Measurements from ENCODE around the gene MUC20.
"Not testable (repeated sequence)": the region's sequence is repeated elsewhere in the genome, so short reads cannot be mapped to it uniquely, and the experiment has no call there.

The MUC20 gene

DNA sequence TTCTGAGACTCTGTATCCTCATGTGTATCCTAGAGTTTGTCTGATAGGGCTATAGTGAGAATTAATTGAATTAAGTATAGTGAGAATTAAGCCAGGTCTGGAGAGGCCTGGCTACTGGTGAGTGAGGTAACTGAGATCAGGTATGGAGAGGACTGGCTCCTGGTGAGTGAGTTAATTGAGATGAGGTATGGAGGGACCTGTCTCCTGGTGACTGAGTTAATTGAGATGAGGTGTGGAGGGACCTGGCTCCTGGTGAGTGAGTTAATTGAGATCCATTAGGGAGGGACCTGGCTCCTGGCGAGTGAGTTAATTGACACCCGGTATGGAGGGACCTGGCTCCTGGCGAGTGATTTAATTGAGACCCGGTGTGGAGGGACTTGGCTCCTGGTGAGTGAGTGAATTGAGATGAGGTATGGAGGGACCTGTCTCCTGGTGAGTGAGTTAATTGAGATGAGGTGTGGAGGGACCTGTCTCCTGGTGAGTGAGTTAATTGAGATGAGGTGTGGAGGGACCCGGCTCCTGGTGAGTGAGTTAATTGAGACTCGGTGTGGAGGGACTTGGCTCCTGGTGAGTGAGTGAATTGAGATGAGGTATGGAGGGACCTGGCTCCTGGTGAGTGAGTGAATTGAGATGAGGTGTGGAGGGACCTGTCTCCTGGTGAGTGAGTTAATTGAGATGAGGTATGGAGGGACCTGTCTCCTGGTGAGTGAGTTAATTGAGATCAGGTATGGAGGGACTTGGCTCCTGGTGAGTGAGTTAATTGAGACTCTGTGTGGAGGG lies 10.5 kb upstream of the MUC20 start:
- DNase-seq (ENCODE audit: low read depth) = not testable (repeated sequence)

- not testable (repeated sequence) for DNase-seq (ENCODE audit: low read depth)
Measured at GRCh38 chr3:195711091-195711812, 9.5 kb upstream of the MUC20 start.

DNA sequence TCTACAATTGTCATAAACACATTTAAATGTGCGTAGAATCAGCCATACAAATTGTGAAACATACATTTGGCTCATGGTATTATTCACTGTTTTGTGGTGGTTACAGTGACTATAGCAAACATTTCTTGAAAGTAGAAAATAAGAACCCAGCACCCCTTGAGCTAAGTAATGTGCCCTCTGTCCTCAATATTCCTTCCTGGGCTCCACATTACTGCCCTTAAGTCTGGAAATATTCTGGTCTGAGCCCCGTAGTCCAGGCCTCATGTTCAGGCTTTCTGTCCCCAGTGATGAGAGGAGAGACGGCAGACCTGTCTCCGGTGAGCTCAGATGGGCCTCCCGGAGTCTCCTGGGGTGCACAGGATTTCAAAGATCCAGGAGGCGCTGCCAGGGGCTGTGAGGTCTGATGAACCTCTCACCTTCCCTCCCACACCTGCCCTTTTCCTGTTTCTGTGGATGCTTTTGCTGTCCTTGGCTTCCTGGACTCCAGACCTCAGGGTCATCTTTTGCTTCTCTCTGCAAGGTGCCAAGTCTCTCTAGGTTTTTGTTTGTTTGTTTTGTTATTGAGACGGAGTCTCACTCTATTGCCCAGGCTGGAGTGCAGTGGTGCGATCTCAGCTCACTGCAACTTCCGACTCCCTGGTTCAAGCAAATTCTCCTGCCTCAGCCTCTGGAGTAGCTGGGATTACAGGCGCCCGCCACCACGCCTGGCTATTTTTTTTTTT lies 8.8 kb upstream of the MUC20 start:
- DNase-seq (ENCODE audit: low read depth) = no peak

- not testable (repeated sequence) for DNase-seq (ENCODE audit: low read depth)
Measured at GRCh38 chr3:195712535-195712910, 8.3 kb upstream of the MUC20 start.

GRCh38 chr3:195713150-195713549 lies 7.6 kb upstream of the MUC20 start:
- DNase-seq (ENCODE audit: low read depth) = not testable (repeated sequence)

DNA sequence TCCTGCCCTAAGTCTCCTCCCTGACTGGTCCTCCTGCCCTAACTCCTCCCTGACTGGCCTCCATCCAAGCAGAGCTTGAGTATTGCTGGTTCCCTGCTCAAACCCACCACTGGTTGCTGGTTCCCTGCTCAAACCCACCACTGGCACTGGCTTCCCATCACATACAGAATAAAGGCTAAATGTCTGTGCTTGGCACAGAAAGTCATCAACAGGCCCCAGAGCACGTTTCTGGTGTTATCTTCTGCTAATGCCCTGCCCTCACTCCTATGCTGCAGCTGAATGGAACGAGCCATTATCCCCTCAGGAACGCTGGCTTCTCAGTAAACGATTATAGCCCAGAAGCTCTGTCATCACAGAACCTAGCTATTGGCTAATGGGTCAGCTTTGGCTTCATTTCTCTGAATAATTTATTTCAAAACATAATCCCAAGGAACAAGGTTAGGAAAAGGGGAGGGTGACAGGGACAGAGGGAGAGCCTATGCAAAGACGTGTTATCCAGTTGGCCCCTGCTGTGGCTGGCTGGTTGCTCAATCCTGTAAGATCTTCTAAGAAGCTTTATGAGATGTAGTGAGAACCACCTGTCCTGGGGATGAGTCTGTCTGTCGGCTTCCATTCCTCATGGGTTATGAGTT lies 6.3 kb upstream of the MUC20 start:
- DNase-seq (ENCODE audit: low read depth) = no peak

GRCh38 chr3:195715134-195715533 lies 5.6 kb upstream of the MUC20 start:
- no peak for DNase-seq (ENCODE audit: low read depth)

GRCh38 chr3:195715583-195716266 lies 5.1 kb upstream of the MUC20 start:
- DNase-seq (ENCODE audit: low read depth) = no peak

DNA sequence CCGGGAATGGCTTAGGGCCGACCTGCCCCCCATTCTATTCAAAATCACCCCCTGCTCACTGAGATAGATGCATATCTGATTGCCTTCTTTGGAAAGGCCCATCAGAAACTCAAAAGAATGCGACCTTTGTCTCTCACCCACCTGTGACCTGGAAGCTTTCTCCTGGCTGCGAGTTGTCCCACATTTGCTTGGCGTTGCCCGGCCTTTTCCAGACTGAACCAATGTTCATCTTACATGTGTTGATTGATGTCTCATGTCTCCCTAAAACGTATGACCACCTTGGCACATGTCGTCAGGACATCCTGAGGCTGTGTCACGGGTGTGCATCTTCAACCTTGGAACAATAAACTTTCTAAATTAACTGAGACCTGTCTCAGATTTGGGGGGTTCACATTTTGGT lies 3.4 kb upstream of the MUC20 start:
- DNase-seq (ENCODE audit: low read depth) = no peak

DNA sequence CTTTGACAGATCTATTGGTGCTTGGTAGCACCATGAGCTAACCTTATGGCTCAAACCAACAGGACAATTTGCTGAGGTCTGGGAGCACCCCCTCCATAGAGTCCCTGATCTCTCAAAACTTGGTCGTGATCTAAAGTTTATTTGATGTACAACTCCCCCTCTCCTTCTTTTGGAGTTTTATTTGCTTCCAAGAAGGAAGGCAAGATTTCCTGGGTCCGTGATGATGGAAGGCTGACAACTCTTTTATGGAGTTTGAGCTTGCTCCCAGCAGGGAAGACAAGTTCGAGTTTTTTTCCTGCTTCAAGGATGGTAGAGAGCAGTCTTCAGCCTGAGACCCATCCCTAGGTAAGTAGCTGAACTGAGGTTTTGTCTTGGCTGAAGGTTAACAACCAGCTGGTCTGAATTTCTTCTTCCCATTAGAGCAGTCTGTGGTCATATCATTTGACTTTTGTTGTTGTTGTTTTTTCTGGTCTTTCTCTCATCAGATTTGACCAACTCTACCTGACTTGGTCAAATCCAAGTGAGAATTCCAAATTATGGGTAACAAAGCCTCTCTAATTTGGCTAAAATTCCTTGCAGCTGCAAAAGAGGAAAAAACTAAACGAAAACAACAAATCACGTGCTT lies 2.8 kb upstream of the MUC20 start:
- no peak for DNase-seq (ENCODE audit: low read depth)

DNA sequence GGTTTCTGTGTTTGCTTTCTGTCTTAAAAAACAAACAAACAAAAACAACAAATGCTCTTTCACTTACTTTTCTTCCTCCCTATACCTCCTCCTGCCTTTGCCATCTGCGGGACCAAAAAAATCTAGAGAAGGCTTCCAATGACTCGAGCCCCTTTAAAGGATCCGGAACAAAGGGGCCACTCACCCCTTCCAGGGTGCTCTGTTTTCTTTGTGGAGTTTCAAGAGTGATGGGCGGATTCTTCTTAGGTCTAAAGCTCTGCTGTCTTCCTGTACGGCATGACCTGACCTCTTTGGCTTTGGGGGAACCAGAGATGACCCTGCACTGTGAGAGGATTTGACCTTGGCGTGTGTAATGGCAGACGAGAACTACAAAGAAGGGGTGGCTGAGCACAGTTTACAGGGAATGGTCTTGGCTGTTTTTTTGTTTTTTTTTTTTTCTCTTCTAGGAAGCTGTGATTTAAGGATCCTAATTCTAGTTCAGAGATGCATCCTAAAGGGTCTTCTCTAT lies 2.2 kb upstream of the MUC20 start:
- no peak for DNase-seq (ENCODE audit: low read depth)

DNA sequence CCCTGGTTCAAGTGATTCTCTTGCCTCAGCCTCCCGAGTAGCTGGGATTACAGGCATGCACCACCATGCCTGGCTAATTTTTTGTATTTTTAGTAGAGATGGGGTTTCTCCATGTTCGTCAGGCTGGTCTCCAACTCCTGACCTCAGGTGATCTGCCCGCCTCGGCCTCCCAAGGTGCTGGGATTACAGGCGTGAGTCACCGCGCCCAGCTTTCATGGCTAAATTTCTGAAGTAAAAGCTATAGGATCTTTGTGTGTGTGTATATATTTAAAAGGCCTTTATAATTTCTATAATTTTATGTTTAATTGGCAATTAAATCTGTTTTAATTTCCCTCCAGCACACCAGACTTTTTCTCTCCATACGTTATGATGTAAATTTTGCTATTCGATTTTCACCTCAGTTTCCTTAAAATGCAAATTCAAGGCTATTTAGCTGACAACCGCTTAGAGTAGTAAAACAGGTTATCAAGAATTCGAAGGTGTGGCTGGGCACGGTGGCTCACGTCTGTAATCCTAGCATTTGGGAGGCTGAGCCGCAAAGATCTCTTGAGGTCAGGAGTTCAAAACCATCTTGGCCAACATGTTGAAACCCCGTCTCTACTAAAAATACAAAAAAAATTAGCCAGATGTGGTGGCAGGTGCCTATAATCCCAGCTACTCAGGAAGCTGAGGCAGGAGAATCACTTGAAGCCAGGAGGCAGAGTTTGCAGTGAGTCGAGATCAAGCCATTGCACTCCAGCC lies 1.1 kb upstream of the MUC20 start:
- not testable (repeated sequence) for DNase-seq (ENCODE audit: low read depth)

DNA sequence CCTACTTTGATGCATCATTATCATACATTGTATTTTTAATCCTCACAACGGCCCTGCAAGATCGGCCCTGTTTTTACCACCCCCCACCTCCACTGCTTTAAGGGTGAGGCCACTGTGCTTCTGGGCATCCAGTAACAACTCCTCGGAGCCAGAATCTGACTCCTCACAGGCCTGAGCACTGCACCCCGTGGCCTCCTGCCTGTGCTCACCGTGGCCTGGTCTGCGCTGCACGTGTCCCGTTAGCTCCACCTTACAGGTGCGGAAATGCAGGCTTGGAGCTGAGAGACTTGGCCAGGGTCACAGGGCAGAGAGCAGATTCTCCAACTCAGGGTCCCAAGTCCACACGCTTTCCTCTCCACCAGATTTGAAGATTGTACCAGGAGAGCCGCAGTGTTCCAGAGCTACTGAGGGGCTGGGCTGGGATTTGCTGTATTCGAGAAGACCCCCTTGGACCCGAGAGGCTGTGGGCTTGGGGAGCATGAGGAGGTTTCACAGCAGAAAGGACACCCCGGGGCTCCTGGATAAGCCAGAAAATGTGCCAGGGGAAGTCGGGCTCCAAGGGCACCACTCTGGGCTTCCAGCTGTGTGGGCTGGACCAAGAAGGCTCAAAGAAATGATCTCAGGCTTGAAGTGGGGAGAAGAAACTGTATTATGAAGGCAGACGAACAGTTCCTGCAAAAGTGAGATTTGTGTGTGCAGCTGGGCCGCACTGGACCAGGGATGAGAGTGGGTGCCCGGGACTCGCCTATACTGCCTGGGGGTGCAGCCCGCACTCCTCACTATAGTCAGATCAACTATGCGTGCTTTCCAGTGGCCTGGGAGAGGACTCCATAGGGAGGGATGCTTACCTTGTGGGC lies 1.6 kb downstream of the MUC20 start:
- DNase-seq (ENCODE audit: low read depth) = not testable (repeated sequence)

DNA sequence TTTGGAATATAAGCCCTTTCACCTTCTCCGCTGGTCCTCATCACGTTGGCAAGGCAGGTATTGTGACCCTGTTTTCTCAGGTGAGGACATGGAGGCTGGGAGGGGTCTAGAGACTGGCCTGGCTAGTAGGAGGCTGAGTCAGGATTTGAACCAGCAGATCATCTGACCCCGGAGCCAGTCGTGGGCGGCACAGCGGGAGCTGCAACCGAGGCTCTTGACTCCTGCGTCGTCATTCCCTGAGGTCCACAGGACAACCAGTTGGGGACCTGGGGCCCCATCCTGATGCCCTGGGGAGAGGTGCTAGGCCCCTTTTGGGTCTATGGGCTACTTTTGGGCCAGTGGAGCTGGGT lies 2.2 kb downstream of the MUC20 start:
- DNase-seq (ENCODE audit: low read depth) = not testable (repeated sequence)

GRCh38 chr3:195724363-195724762 lies 3.6 kb downstream of the MUC20 start:
- not testable (repeated sequence) for DNase-seq (ENCODE audit: low read depth)

GRCh38 chr3:195725916-195726740 lies 5.3 kb downstream of the MUC20 start:
- not testable (repeated sequence) for DNase-seq (ENCODE audit: low read depth)

- DNase-seq (ENCODE audit: low read depth) = no peak
Measured at GRCh38 chr3:195727606-195728195, 6.9 kb downstream of the MUC20 start.

DNA sequence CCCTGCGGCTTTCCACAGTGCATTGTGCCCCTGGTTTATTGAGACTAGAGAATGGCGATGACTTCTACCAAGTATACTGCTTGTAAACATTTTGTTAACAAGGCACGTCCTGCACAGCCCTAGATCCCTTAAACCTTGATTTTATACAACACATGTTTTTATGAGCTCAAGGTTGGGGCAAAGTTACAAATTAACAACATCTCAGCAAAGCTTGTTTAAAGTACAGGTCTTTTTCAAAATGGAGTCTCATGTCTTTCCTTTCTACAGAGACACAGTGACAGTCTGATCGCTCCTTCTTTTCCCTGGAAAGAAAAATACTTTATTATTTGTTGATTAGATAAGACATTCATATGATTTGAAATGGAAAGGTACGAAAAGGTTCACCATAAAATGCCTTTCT lies 8.0 kb downstream of the MUC20 start:
- not testable (repeated sequence) for DNase-seq (ENCODE audit: low read depth)

Data from fibroblast of the conjunctiva (primary cell).